CD4-positive, alpha-beta T cell treated with Interleukin-17A for 4 hours (primary cell): ENCODE results near the gene GAS6.
"Not testable (repeated sequence)": the region's sequence is repeated elsewhere in the genome, so short reads cannot be mapped to it uniquely, and the experiment has no call there.

ENCODE experiments used
- DNase-seq: peaks from one replicate; pipeline ENCODE4 v3.0.0-alpha.2; 2020; ENCODE audit warnings: mixed read lengths

The GAS6 gene

DNA sequence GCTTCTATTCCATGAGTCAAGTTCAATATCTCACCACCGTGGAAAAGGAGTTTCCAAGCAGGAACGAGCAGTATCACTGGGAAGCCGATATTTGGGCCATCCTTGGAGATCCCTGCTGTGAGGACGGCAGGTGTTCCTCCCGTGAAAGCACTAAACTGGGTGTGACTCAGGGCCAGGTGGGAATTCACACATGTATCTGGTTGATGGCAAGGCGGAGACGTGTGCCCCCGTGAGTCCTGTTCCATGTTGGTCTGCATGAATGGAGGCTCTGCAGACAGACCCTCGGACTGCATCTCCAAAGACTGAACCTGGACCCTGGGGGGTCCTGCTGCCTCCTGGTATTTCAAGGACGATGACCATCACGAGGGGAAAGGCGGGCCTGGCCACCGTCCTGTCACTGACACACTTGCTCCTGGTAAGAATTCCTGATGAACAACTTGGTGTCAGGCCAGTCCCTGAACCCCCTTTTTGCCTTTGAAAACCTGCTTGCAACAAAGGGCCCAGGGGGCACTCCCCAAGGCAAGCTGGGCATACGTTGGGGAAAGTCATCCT, 22.8 kb upstream of the GAS6 start:
- DNase-seq: no peak

DNA sequence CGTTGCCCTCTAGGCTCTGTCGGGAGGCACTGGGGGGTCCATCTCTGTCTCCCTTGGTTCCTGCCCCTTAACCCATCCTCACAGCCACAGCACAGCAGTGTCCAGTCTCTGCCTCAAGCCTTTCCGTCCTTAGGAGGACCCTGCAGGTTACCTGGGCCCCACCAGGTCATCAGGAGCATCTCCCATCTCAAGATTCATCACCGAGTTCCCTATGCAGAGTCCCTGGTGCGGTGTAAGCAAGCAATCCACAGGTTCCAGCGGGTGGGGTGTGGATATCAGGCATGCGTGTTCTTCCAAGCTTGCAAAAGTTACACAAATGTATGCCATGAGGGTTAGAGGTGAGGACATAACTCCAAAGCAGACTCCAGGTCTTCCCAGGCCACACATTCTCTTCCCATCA, 20.9 kb upstream of the GAS6 start:
- no peak for DNase-seq

DNA sequence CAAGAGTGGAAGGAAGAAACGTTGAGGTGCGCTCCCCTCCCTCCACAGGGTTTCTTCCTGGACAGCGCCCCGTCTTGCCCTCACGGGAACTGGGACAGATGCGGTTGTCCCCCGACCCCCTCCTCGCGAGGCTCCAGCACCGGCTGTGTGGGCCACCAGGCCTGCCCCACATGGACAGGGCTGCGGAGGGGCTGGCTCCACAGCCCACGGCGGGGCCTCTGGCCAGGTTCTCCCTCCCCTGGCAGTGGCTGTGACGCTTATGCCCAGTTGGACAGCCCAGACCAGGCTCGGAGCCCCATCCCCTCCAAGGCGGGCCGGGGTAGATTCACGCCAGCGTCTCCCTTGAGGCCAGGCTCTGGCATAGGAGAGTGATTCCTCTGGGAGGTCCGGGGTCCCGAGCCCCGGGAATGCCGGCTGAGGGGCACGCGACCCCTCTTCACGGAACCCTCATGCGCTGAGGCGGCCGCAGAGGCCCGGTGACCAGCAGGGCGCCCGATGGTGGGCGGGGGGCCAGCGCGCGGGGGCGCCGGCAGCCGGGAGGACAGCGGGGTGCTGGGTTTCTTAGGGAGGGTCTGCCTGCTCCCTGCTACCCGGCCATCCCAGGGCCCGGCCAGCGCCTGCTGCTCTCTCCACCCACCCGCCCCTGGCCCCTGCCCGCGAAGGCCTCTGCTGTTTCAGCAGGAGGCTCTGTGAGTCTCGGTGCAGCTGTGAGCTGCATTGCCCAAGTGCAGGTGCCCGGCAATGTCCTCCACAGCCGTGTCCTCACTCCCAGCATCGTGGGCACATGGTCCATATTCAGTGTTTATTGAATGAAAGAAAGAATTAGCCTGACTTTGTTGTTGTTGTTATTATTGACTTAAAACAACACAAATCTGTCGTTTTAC, 20.3 kb upstream of the GAS6 start:
- no peak for DNase-seq

DNA sequence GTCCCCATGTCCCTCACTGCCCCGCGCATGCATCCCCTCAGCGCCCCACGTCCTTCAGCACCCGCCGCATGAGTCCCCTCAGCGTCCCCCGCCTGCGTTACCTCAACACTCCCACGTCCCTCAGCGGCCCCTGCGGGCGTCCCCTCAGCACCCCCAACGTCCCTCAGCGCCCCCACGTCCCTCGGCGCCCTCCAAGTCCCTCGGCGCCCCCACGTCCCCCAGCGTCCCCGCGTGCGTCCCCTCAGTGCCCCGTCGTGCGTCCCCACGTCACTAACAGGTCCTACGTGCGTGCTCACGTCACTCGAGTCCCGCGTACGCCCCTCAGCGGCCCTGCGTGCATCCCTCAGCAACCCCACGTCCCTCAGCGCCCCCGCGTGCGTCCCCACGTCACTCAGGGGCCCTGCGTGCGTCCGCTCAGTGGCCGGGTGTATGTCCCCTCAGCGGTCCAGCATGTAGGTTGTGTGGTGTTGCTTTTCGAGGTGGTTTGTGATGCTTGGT, 19.5 kb upstream of the GAS6 start:
- no peak for DNase-seq

DNA sequence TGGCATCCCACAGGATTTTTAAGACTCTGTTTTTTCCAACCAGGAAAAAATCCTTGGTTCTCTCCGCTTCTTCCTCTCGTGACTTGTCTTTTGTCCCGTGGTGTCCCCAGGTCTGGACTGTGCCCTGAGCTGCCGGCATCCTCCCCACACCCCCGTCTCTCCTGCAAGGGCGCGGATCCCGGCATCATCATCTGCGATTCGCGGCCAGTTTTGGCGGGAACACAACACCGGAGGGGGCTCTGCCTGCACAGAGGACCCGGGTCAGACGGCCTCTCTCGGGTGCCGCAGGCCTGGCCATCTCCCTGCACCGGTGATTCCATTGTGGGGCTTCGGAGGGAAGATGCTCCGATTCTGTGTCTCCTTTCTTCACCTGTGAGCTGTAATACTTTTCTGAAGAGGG, 18.8 kb upstream of the GAS6 start:
- no peak for DNase-seq

DNA sequence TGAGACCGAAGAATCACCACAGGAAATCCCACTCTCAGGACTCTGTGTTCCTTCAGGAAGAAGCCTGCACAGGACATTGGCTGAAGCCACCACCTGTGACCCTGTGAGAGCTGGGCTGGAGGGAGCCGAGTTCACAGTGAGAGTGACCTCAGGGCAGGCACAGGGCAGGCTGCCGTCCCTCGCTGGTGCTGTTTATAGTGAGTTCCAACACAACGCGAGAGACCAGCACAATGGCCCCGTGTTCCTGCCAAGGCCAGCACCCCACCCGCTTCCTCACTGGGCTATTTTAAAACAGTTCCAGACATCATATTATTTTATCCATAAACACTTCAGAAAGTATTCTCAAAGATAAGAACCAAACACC, 18.4 kb upstream of the GAS6 start:
- no peak for DNase-seq

DNA sequence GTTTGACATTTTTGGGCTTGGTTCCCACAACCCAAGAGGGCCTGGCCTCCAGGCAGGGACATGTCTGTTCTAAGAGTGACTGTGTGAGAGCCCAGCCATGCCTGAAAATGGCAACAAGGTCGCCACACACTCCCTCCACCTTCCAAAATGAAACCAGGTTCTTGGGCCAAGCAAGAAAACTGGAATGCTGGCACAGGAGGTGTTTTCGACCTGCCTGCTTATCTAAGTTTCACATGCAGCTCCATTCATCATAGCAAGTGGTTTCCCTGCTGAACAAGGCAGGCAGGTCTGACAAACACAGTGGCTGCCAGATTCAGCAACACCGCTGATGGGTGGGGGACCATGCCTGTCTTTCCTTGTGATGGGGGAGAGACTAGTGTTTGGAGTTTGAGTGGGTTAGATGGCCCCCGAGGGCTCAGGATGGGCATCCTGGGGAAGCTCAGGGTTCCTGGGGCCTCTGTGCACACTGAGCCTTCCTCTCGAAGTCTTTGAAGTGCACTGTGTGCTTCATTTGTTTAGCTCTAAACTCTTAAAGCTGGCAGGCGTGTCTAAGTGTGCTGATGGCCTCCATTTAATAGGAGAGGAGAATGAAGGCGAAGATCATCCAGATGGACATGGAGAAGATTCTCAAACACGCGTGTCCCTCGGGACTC, 17.9 kb upstream of the GAS6 start:
- DNase-seq: peak; percentile 24

DNA sequence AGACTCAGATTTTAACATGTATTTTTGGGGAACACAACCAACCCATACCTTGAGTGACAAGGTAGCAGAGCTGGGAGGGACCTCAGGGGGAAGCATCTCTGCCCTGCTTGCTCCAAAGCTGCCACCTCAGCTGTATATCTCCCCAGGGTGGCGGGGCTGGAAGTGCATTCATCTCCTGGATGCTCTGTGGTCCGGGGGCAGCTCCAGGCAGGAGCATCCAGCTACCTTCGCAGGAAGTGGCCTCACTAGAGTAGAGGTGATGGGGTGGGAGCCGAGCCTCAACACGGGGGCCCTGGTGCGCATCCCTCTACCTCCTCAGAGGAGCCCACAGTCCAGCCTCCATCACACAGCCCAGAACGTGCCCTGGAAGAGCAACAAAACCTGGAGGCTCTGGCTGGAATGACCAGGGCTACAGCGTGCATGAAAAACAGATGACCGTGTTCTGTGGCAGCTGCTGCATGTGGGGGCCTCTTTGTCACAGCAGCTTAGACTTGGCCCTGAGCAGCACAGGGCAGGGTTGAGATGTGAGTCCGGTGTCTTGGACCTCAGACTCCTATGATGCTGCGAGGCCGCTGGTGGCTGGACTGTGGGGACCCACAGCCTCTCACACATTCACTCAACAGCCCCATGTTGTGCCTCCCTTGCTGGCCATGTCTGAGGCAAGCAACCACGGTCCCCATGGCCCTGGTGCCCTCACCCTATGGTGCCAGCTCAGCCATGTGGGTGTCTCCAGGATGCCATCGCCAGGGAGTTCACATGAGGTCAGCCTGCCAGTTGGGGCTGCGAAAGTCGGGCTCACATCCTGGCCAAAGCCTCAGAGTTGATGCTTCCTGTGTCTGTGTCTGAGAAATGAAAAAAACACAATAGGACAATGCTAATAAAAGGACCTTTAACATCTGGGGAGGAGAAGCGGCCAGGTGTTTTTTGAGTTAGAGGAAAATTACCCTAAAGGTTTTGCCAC, 17.1 kb upstream of the GAS6 start:
- DNase-seq: peak; percentile 25

DNA sequence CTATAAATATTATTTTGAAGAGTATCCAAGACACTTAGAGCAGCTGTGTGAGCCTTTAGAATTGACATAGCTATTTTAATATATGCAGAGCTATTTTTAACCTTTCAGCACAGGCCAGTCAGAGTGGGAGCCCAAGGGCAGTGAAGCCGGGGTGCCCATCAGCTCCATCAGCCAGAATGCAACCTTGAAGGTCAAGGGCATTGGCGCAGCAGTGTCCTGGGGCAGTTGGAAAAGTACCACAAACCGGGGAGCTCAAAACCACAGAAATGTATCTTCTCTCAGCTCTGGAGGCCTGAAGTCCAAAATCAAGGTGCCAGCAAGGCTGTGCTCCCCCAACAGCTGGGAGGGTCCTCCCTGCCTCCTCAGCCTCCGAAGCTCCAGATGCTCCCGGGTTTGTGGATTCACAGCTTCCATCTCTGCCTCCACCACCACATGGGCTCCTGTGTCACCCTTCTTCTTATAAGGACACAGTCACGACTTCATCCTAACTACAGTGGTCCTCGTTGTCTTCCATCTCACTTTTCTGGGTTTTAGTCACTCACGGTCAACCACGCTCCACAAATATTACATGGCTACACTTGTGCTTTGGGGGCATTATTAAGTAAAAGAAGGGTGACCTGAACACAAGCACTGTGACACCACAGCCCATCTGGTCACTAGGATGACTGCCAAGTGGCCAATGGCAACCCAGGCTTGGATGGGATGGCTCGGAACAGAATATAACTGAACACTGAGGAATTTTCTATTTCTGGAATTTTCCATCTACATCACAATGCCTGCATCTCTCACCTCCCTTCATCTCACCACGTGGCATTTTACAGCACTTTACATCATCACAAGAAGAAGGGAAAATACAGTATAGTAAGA, 15.9 kb upstream of the GAS6 start:
- DNase-seq: no peak

DNA sequence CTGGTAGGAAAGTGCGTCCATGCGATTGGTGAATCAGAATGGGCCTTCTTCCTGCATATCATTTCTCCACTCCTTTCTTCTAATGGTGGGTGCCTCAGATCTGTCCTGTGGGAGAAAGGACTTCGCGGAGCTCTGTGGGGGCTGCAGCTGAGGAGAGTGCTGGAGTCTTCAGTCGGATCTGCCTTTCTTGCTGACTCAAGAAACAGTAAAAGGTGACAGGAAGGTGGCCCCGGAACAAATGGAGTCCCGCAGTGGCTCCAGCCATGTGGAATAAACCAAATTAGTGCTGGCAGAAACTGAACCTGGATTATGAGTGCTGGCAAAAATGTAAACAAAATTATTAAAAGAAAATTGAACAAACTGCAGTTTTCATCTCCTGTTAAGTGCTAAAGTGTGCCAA, 15.1 kb upstream of the GAS6 start:
- no peak for DNase-seq

DNA sequence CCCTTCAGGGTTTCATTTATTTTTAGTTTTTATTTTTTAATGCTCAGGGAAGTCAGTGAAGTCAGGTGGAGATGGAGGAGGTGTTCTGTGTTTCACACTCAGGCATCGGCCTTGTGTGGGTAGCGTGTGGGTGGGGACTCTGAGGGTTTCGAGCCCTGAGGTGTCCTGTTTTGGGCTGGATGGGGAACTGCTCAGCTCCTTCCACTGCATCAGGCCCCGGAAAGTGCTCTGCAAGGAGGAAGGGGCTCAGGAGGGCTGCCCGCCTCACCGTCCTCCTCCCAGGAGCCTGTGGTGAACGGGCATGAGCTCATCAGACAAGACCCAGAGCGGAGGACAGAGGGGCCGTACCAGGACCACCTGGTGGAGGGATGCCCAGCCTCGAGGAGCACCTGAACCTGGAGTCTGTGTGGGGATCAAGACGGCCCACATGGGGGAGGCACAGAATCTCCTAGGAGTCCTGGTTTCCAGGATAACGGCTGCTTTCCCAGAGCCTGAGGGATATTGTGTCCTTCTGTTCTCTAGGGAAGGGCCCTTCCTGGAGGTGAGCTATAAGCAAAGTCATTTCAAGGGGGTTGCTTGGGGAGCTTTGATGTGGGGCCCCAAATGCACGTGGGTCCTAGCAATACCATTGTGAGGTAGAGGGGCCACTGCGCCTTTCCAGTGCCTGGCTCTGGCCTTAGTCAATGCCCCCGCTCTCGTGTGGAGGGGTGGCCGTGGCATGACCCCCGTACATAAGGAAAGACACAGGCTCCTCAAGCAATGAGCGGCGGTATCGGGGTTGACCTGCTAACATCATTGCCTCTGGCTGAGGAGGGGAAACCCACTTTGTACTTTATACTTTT, 13.5 kb upstream of the GAS6 start:
- no peak for DNase-seq

DNA sequence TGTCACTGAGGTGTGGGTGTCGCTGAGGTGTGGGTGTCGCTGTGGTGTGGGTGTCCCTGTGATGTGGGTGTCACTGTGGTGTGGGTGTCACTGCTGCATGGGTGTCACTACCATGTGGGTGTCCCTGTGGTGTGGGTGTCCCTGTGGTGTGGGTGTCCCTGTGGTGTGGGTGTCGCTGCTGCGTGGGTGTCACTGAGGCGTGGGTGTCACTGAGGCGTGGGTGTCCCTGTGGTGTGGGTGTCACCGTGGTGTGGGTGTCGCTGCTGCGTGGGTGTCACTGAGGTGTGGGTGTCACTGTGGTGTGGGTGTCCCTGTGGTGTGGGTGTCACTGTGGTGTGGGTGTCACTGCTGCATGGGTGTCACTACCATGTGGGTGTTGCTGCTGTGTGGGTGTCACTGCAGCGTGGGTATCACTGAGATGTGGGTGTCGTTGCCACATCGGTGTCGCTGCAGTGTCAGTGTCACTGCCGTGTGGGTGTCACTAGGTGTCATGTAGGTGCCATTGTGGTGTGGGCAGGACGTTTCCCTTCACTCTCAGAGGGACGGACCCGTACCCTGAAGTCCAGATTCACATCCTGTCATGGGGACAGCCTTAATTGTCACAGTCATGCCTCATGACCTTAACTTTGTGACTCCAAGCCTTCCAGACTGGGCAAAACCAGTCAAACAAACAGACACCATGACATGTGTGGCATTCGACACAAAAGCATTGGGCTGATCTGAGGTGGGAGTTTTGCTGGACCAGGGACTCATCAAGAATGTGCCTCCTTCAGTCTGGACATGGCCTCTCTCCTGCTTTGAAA, 12.7 kb upstream of the GAS6 start:
- DNase-seq: no peak

DNA sequence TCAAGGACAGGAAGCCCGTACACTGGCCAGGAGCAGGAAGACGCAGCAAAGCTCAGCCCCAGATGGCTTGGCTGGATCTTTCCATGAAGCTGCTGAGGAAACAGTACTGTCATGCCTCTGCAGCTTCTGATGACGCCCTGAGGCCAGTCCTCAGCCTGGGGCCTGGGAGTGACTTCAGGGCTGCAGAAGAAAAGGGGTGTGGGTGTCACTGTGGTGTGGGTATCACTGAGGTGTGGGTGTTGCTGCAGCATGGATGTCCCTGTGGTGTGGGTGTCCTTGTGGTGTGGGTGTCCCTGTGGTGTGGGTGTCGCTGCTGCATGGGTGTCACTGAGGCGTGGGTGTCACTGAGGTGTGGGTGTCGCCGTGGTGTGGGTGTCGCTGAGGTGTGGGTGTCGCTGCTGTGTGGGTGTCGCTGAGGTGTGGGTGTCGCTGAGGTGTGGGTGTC, 12.0 kb upstream of the GAS6 start:
- peak; percentile 14 for DNase-seq

DNA sequence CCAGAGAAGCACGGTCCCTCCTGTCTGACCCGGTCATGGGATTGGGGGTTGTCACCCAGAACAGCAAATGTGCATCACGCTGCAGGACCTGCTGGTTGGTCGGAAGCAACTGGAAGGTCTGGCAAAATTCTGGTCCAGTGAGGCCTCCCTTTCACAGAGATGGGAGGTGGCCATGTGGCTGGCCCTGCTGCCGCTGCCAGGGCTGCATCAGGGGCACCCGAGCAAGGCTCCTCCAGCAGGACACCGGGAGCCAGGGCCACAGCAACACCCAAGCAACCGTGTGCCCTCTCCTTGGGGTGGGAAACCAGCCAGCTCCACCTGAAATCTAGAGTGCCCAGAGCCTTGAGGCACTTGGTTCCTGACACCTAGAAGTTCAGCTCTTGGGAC, 11.5 kb upstream of the GAS6 start:
- DNase-seq: no peak

DNA sequence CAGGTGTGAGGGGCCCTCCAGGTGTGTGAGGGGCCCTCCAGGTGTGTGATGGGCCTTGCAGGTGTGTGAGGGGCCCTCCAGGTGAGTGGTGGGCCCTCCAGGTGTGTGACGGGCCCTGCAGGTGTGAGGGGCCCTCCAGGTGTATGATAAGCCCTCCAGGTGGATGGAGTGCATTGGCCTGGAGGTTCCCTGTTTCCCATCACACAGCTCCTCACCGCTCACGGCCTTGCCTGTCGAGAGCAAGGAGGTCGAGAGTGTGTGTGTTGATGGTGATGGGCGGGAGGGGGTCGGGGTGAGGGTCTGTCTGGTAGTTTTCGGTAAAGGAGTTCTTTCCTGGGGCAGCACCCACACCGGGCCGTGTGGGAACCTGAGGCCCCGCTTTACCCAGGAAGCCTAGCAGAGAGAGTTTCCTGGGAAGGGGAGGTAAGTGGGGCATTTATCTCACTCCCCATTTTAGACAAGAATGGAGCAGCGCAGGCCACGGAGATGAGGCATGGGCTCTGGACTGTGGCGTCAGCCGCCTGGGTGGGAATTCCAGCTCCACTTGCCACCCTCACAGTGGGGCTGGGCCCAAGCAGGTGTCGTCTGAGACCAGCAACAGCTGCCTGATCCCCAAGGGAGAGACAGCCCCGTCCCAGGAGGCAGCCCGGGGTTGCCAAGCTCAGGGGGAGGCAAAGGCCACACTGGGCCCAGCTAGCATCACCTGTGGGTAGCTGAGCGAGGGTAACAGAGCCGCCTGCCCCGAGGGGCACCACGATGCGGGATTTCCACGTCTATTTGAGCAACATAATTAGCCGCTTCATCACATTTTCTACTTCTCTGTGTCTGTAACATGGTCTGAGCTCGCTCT, 10.9 kb upstream of the GAS6 start:
- no peak for DNase-seq

DNA sequence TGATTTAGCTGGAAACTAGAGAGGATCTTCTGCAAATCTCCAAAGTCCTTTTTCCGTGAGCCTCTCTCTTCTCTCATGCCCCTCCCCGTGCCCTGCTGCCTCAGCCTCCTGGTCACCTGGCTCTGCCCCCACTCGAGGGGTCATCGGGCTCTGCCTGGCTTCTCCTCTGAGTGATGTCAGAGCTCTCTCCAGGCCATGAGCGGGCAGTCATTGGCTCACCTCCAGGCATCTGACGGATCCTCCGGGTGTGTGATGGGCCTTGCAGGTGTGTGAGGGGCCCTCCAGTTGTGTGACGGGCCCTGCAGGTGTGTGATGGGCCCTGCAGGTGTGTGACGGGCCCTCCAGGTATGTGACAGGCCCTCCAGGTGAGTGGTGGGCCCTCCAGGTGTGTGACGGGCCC, 10.3 kb upstream of the GAS6 start:
- no peak for DNase-seq

DNA sequence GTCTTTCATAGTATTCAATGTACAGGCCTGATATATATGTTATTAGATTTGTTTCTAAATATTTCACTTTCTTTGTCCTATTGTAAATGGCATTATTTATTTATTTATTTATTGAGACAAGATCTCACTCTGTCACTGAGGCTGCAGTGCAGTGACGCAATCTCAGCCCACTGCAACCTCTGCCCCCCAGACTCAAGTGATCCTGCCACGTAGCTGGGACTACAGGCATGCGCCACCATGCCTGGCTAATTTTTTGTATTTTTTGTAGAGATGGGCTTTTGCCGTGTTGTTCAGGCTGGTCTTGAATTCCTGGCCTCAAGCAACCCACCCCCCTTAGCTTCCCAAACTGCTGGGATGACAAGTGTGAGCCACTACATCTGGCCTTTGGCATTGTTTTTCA, 5.4 kb upstream of the GAS6 start:
- DNase-seq: no peak

DNA sequence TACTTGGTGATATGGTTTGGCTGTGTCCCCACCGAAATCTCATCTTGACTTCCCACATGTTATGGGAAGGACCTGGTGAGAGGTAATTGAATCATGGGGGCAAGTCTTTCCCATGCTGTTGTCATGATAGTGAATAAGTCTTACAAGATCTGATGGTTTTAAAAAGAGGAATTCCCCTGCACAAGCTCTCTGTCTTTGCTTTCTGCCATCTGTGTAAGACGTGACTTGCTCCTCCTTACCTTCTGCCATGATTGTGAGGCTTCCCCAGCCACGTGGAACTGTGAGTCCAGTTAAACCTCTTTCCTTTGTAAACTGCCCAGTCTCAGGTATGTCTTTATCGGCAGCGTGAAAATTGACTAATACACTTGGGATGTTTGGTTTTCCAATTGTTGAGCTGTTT, 4.0 kb upstream of the GAS6 start:
- not testable (repeated sequence) for DNase-seq

DNA sequence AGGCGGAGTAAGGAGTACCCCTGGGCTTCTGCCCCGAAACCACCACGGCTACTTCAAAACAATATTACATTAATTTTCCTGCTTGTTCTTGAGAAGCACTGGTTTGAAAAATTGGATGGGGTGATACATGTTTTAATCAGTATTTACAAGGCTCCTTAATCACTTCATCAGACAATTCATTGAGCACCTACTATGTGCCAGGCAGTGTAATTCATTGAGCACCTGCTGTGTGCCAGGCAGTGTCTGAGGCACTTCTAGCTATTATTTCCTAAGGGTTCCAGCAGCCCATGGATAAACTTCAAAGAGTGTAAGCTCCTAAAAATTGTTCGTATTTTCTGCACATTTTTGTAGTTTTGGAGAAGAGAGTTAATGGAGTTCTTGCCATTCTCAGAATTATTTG, 1.6 kb upstream of the GAS6 start:
- DNase-seq: no peak
